Mucosa of stomach (tissue), 1 donor: ENCODE data around the gene XYLT1.

Experiments used
- H3K27me3 ChIP-seq: one replicate; pipeline ENCODE4 v1.7.0; 2013; ENCODE audit warnings: mild to moderate bottlenecking, low read length; ENCODE audit not compliant: control insufficient read depth, insufficient read depth
- H3K36me3 ChIP-seq: one replicate; pipeline ENCODE4 v1.7.0; 2013; ENCODE audit warnings: low read length; ENCODE audit not compliant: control insufficient read depth, insufficient read depth
- H3K4me1 ChIP-seq: one replicate; pipeline ENCODE4 v1.7.0; 2013; ENCODE audit warnings: mild to moderate bottlenecking, low read length; ENCODE audit not compliant: control insufficient read depth, insufficient read depth
- H3K4me3 ChIP-seq: one replicate; pipeline ENCODE4 v1.7.0; 2013; ENCODE audit warnings: low read length
- H3K9ac ChIP-seq: one replicate; pipeline ENCODE4 v1.7.0; 2013; ENCODE audit warnings: mild to moderate bottlenecking, low read length, moderate library complexity
- H3K9me3 ChIP-seq: one replicate; pipeline ENCODE4 v1.7.0; 2013; ENCODE audit warnings: mild to moderate bottlenecking, low read length, moderate library complexity; ENCODE audit not compliant: control insufficient read depth
- donor health status: Pancreatic carcinoma.

XYLT1 gene

GRCh38 chr16:17371299-17371698 is 99.5 kb downstream of the XYLT1 start:
- H3K9me3 ChIP-seq: no peaks in the 10 kb centered on the region
- no peak overlapping the region for H3K4me3 ChIP-seq
- no peak overlapping the region for H3K9ac ChIP-seq
- H3K27me3 ChIP-seq: no peaks in the 10 kb centered on the region
- H3K4me1 ChIP-seq: peaks cover 42% of the 10 kb centered on the region
- H3K36me3 ChIP-seq: no peaks in the 10 kb centered on the region

- no peak overlapping the region for H3K9ac ChIP-seq
- H3K9me3 ChIP-seq: no peaks in the 10 kb centered on the region
- no peaks in the 10 kb centered on the region for H3K27me3 ChIP-seq
- H3K36me3 ChIP-seq: no peaks in the 10 kb centered on the region
- peaks cover 37% of the 10 kb centered on the region for H3K4me1 ChIP-seq
- no peak overlapping the region for H3K4me3 ChIP-seq
Measured at GRCh38 chr16:17370731-17371285, 100.0 kb downstream of the XYLT1 start.

- no peak overlapping the region for H3K4me3 ChIP-seq
- no peak overlapping the region for H3K9ac ChIP-seq
- peaks cover 32% of the 10 kb centered on the region for H3K4me1 ChIP-seq
- H3K9me3 ChIP-seq: no peaks in the 10 kb centered on the region
- no peaks in the 10 kb centered on the region for H3K36me3 ChIP-seq
- no peaks in the 10 kb centered on the region for H3K27me3 ChIP-seq
Measured at GRCh38 chr16:17370223-17370707, 100.5 kb downstream of the XYLT1 start.

GRCh38 chr16:17369421-17370222 is 101.1 kb downstream of the XYLT1 start:
- H3K4me3 ChIP-seq: no peak overlapping the region
- no peaks in the 10 kb centered on the region for H3K27me3 ChIP-seq
- no peaks in the 10 kb centered on the region for H3K9me3 ChIP-seq
- peak overlapping the region; percentile 35 for H3K9ac ChIP-seq
- no peaks in the 10 kb centered on the region for H3K36me3 ChIP-seq
- peaks cover 25% of the 10 kb centered on the region for H3K4me1 ChIP-seq

GRCh38 chr16:17368951-17369350 is 101.8 kb downstream of the XYLT1 start:
- Histone ChIP-seq H3K27me3 (no peaks in the 10 kb centered on the region), H3K9me3 (no peaks in the 10 kb centered on the region), H3K4me1 (peaks cover 26% of the 10 kb centered on the region), H3K36me3 (no peaks in the 10 kb centered on the region), H3K4me3 (no peak overlapping the region), H3K9ac (no peak overlapping the region)

- Histone ChIP-seq H3K9me3 (no peaks in the 10 kb centered on the region), H3K27me3 (no peaks in the 10 kb centered on the region), H3K4me3 (no peak overlapping the region), H3K4me1 (peaks cover 23% of the 10 kb centered on the region), H3K36me3 (no peaks in the 10 kb centered on the region), H3K9ac (no peak overlapping the region)
Measured at GRCh38 chr16:17368446-17368845, 102.3 kb downstream of the XYLT1 start.

GRCh38 chr16:17367923-17368322 is 102.8 kb downstream of the XYLT1 start:
- Histone ChIP-seq H3K27me3 (no peaks in the 10 kb centered on the region), H3K36me3 (no peaks in the 10 kb centered on the region), H3K9me3 (no peaks in the 10 kb centered on the region), H3K4me1 (peaks cover 24% of the 10 kb centered on the region), H3K9ac (no peak overlapping the region), H3K4me3 (no peak overlapping the region)

GRCh38 chr16:17367036-17367435 is 103.7 kb downstream of the XYLT1 start:
- Histone ChIP-seq H3K9me3 (no peaks in the 10 kb centered on the region), H3K4me1 (peaks cover 28% of the 10 kb centered on the region), H3K36me3 (no peaks in the 10 kb centered on the region), H3K9ac (no peak overlapping the region), H3K4me3 (no peak overlapping the region), H3K27me3 (no peaks in the 10 kb centered on the region)

- no peaks in the 10 kb centered on the region for H3K36me3 ChIP-seq
- no peaks in the 10 kb centered on the region for H3K27me3 ChIP-seq
- no peak overlapping the region for H3K9ac ChIP-seq
- no peak overlapping the region for H3K4me3 ChIP-seq
- peaks cover 28% of the 10 kb centered on the region for H3K4me1 ChIP-seq
- H3K9me3 ChIP-seq: no peaks in the 10 kb centered on the region
Measured at GRCh38 chr16:17366299-17366961, 104.3 kb downstream of the XYLT1 start.

- Histone ChIP-seq H3K36me3 (no peaks in the 10 kb centered on the region), H3K4me3 (no peak overlapping the region), H3K27me3 (no peaks in the 10 kb centered on the region), H3K9ac (no peak overlapping the region), H3K9me3 (no peaks in the 10 kb centered on the region), H3K4me1 (peaks cover 24% of the 10 kb centered on the region)
Measured at GRCh38 chr16:17365591-17366298, 105.0 kb downstream of the XYLT1 start.

- H3K36me3 ChIP-seq: no peaks in the 10 kb centered on the region
- no peak overlapping the region for H3K4me3 ChIP-seq
- H3K27me3 ChIP-seq: no peaks in the 10 kb centered on the region
- no peaks in the 10 kb centered on the region for H3K9me3 ChIP-seq
- H3K4me1 ChIP-seq: peaks cover 20% of the 10 kb centered on the region
- no peak overlapping the region for H3K9ac ChIP-seq
Measured at GRCh38 chr16:17365211-17365541, 105.6 kb downstream of the XYLT1 start.
